Osteocyte (in vitro differentiated cells): Measurements from ENCODE around the gene KCNJ12. TPM values are rescaled to one million over a fixed set of nuclear protein-coding genes. Genes with fewer than 3 reads are reported as not detected.

Experiments
- DNase-seq: peaks from one replicate; pipeline ENCODE4 v3.0.0; 2021; ENCODE audit warnings: mixed read lengths; ENCODE audit not compliant: unreplicated experiment; ENCODE audit errors: extremely low spot score
- H3K27ac Mint-ChIP-seq: one replicate; pipeline ENCODE4 v1.8.0; 2021; ENCODE audit warnings: mild to moderate bottlenecking, mixed read lengths; ENCODE audit not compliant: unreplicated experiment
- H3K27me3 Mint-ChIP-seq: one replicate; pipeline ENCODE4 v1.8.0; 2021; ENCODE audit warnings: mixed read lengths; ENCODE audit not compliant: unreplicated experiment
- H3K36me3 Mint-ChIP-seq: one replicate; pipeline ENCODE4 v1.8.0; 2021; ENCODE audit warnings: mixed read lengths; ENCODE audit not compliant: unreplicated experiment
- H3K4me1 Mint-ChIP-seq: one replicate; pipeline ENCODE4 v1.8.0; 2021; ENCODE audit warnings: mixed read lengths; ENCODE audit not compliant: unreplicated experiment
- H3K4me3 Mint-ChIP-seq: one replicate; pipeline ENCODE4 v1.8.0; 2021; ENCODE audit warnings: mild to moderate bottlenecking, moderate library complexity, mixed read lengths; ENCODE audit not compliant: unreplicated experiment
- H3K9me3 Mint-ChIP-seq: one replicate; pipeline ENCODE4 v1.8.0; 2021; ENCODE audit warnings: mixed read lengths; ENCODE audit not compliant: unreplicated experiment
- CTCF ChIP-seq: fragments of 200-600 bp; sonication (generic); IDR thresholded peaks from 2 replicates; pipeline ENCODE4 v1.5.0; 2021; ENCODE audit warnings: antibody characterized with exemption, mild to moderate bottlenecking, moderate library complexity
- total RNA-seq: library from RNA; stranded (reverse); gene quantifications from 2 replicates; pipeline ENCODE4 v1.2.1, GENCODE V29; 2021

Gene KCNJ12
- total RNA-seq, 1 donor from 2014 or later, result 2.3 TPM

GRCh38 chr17:21368545-21369246 lies 7.5 kb upstream of the KCNJ12 start:
- TF ChIP-seq CTCF, result no peak
- Mint-ChIP-seq H3K27ac (no peak overlapping the region), H3K4me1 (peaks cover 11% of the 10 kb centered on the region), H3K9me3 (no peaks in the 10 kb centered on the region), H3K36me3 (no peaks in the 10 kb centered on the region), H3K27me3 (peaks cover 6% of the 10 kb centered on the region), H3K4me3 (no peak overlapping the region)
- no peak for DNase-seq

DNA sequence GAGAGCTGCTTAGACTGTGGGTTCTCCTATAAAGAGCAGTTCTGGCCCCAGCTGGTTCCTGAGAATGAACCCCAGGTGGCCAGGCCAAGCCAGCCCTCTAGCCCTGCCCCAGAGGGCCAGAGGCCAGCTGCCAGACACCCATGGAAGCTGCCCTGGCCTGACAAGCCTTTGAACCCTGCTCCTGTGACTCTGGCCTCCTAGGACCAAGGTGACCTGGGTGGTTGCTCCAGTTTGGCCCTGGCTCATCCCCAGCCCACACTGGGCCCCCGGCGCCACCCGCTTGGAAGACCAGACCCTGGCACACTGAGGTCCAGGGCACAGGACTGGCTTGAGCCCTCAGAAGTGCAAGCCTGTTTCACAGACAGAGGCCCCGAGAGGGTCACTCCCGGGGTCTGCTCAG lies 6.8 kb upstream of the KCNJ12 start:
- Mint-ChIP-seq H3K4me3 (no peak overlapping the region), H3K9me3 (no peaks in the 10 kb centered on the region), H3K4me1 (peaks cover 9% of the 10 kb centered on the region), H3K27ac (no peak overlapping the region), H3K36me3 (no peaks in the 10 kb centered on the region), H3K27me3 (peaks cover 6% of the 10 kb centered on the region)
- TF ChIP-seq CTCF, result no peak
- no peak for DNase-seq

- Mint-ChIP-seq H3K9me3 (no peaks in the 10 kb centered on the region), H3K27me3 (peaks cover 6% of the 10 kb centered on the region), H3K36me3 (no peaks in the 10 kb centered on the region), H3K4me1 (peaks cover 12% of the 10 kb centered on the region), H3K27ac (no peak overlapping the region), H3K4me3 (no peak overlapping the region)
- no peak for DNase-seq
- no peak for TF ChIP-seq CTCF
These were observed 5.7 kb upstream of the KCNJ12 start for GRCh38 chr17:21370430-21370829.

DNA sequence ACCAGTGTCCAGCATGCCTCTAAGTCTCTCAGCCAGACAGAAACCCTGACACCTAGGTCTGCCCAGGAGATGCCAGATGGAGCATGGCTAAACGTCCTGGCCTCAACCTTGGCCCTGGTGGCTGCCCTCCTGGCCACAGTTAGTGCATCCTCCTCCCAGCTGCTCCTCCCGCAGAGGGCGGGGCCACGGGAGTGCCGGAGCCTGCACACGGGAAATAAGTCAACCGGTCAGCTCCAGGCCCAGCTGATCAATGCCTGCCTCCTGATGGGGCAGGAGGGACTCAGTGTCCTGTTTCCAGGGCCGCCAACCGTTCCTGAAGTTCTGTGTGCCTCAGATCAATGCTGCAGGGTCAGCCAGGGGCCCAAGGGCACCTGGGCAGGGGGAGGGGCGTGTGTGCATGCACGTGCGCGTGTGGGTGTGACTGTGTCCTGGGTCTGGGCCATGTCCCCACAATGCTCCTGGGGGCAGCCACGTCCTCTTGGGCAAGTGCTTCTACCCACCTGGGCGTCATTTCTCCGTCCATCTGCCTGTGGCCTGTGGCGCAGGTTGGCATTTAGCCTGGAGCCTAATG lies 4.6 kb upstream of the KCNJ12 start:
- no peak for DNase-seq
- Mint-ChIP-seq H3K4me3 (no peak overlapping the region), H3K9me3 (no peaks in the 10 kb centered on the region), H3K27ac (no peak overlapping the region), H3K27me3 (peaks cover 6% of the 10 kb centered on the region), H3K36me3 (no peaks in the 10 kb centered on the region), H3K4me1 (peaks cover 16% of the 10 kb centered on the region)
- no peak for TF ChIP-seq CTCF

- Mint-ChIP-seq H3K27ac (no peak overlapping the region), H3K4me3 (no peak overlapping the region), H3K9me3 (no peaks in the 10 kb centered on the region), H3K27me3 (peaks cover 6% of the 10 kb centered on the region), H3K4me1 (peaks cover 21% of the 10 kb centered on the region), H3K36me3 (no peaks in the 10 kb centered on the region)
- TF ChIP-seq CTCF, result no peak
- no peak for DNase-seq
These were observed 3.8 kb upstream of the KCNJ12 start for GRCh38 chr17:21372256-21372954.
